Neural progenitor cell (in vitro differentiated cells): Measurements from ENCODE around the gene HNRNPAB.

Experiments used
- EZH2 ChIP-seq: fragments of 200-600 bp; sonication (generic); IDR thresholded peaks from 2 replicates; pipeline ENCODE4 v1.6.1; 2017; ENCODE audit warnings: antibody characterized with exemption, mild to moderate bottlenecking, moderate library complexity
- EZH2phosphoT487 ChIP-seq: fragments of 200-600 bp; sonication (generic); IDR thresholded peaks from 2 replicates; pipeline ENCODE4 v1.6.1; 2017; ENCODE audit warnings: antibody characterized with exemption
- TF ChIP-seq, protein P1 (sequence below): fragments of 200-600 bp; sonication (generic); IDR thresholded peaks from 2 replicates; pipeline ENCODE4 v1.5.1; 2017; ENCODE audit warnings: antibody characterized with exemption, mild to moderate bottlenecking

DNA sequence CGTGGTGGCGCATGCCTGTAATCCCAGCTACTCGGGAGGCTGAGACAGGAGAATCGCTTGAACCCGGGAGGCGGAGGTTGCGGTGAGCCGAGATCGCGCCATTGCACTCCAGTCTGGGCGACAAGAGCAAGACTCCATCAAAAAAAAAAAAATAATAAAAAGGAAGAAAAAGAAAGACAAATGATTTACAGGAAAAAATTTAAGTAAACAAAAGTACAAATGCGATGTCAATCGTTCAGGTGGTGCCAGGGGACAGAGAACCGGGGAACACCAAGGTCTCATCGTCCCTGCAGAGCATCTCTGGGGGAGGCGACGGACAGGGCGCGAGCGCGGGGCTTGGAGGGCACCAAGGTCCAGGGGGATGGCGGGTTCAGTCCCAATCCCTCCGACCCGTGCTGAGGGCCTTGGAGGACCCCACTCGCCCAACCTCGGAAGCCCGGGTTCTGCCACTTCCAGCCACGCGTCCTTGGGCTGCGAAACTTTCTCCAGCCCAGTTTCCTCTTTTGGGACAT is 607 bp upstream of the HNRNPAB start:
- TF ChIP-seq, protein P1, sequence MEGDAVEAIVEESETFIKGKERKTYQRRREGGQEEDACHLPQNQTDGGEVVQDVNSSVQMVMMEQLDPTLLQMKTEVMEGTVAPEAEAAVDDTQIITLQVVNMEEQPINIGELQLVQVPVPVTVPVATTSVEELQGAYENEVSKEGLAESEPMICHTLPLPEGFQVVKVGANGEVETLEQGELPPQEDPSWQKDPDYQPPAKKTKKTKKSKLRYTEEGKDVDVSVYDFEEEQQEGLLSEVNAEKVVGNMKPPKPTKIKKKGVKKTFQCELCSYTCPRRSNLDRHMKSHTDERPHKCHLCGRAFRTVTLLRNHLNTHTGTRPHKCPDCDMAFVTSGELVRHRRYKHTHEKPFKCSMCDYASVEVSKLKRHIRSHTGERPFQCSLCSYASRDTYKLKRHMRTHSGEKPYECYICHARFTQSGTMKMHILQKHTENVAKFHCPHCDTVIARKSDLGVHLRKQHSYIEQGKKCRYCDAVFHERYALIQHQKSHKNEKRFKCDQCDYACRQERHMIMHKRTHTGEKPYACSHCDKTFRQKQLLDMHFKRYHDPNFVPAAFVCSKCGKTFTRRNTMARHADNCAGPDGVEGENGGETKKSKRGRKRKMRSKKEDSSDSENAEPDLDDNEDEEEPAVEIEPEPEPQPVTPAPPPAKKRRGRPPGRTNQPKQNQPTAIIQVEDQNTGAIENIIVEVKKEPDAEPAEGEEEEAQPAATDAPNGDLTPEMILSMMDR = no peak
- no peak for TF ChIP-seq EZH2
- no peak for TF ChIP-seq EZH2phosphoT487
